Measurements from ENCODE around the gene THAP3. TPM values are rescaled to one million over a fixed set of nuclear protein-coding genes. Genes with fewer than 3 reads are reported as not detected.
A peak's percentile ranks its signal among the peaks of the same experiment; 100 is the strongest.

The THAP3 gene
- total and polyA plus RNA-seq, 9 of the 15 experiments (the other 6 are each of a cell fraction or from before 2014, with no cell fraction given): 1.9 to 31.2 (median 18.2) TPM

- TF ChIP-seq SRF (CRISPR knock-in tag; IDR thresholded peaks at IDR 0.05) (no peak), ZNF140 (CRISPR knock-in tag; IDR thresholded peaks at IDR 0.05) (no peak), CREM (IDR thresholded peaks at IDR 0.05; ENCODE audit: low read depth) (no peak), LCOR (CRISPR knock-in tag; IDR thresholded peaks at IDR 0.05) (no peak), NR2F6 (CRISPR knock-in tag; IDR thresholded peaks at IDR 0.05) (0 out of 2 replicates have a peak, but pooled peaks have one; percentile 39), FOXM1 (IDR thresholded peaks at IDR 0.05; ENCODE audit: low read depth) (no peak), FOXM1 (CRISPR knock-in tag; IDR thresholded peaks at IDR 0.05; ENCODE audit: low read depth) (peak; percentile 66; the same call in 1 of the 2 replicates), NFATC3 (IDR thresholded peaks at IDR 0.05) (no peak), SMAD3 (CRISPR knock-in tag; conservative IDR thresholded peaks at IDR 0.05) (0 out of 2 replicates have a peak, but pooled peaks have one; percentile 27), ELF2 (CRISPR knock-in tag; IDR thresholded peaks at IDR 0.05) (peak; percentile 68), ZBTB33 (CRISPR knock-in tag; IDR thresholded peaks at IDR 0.05) (no peak), TCF3 (CRISPR knock-in tag; IDR thresholded peaks at IDR 0.05) (no peak; the same call in 1 of the 2 replicates), ATF1 (CRISPR knock-in tag; IDR thresholded peaks at IDR 0.05) (no peak), ATF1 (tag; IDR thresholded peaks at IDR 0.05) (peak; percentile 80), ZBTB43 (CRISPR knock-in tag; IDR thresholded peaks at IDR 0.05) (0 out of 2 replicates have a peak, but pooled peaks have one; percentile 57), ZBTB40 (IDR thresholded peaks at IDR 0.05) (0 out of 2 replicates have a peak, but pooled peaks have one; percentile 9), ZBTB40 (CRISPR knock-in tag; IDR thresholded peaks at IDR 0.05) (no peak), SAFB (IDR thresholded peaks at IDR 0.05; ENCODE audit: borderline replicate concordance, low read depth, low read length) (0 out of 2 replicates have a peak, but pooled peaks have one; percentile 43)
These were observed 44.5 kb upstream of the THAP3 start (continued) for GRCh38 chr1:6580119-6580592.

Measured in K562 (cell line).